Measurements from ENCODE around the gene CDK5. TPM values are rescaled to one million over a fixed set of nuclear protein-coding genes. Genes with fewer than 3 reads are reported as not detected.

CDK5 gene
- total and polyA plus RNA-seq, 9 of the 15 experiments (the other 6 are each of a cell fraction or from before 2014, with no cell fraction given) = 3.2 to 38.0 (median 27.5) TPM

GRCh38 chr7:151008511-151009323 is 49.0 kb downstream of the CDK5 start (continued):
- TF ChIP-seq CEBPZ (IDR thresholded peaks at IDR 0.05; ENCODE audit: borderline replicate concordance, low read depth, low read length) (no peak), GMEB1 (CRISPR knock-in tag; IDR thresholded peaks at IDR 0.05) (peak; percentile 68), HES1 (IDR thresholded peaks at IDR 0.05; ENCODE audit: low read depth) (0 out of 2 replicates have a peak, but pooled peaks have one; percentile 57), ZBTB34 (CRISPR knock-in tag; IDR thresholded peaks at IDR 0.05) (no peak; the same call in 1 of the 2 replicates), COPS2 (conservative IDR thresholded peaks at IDR 0.05) (no peak), ZNF589 (CRISPR knock-in tag; IDR thresholded peaks at IDR 0.05; ENCODE audit: low read depth) (peak; percentile 86; the same call in 1 of the 2 replicates), MYNN (IDR thresholded peaks at IDR 0.05) (peak; percentile 93), MYNN (CRISPR knock-in tag; IDR thresholded peaks at IDR 0.05) (no peak), ZNF707 (CRISPR knock-in tag; conservative IDR thresholded peaks at IDR 0.05) (peak; percentile 26; the same call in 1 of the 2 replicates), NFIX (CRISPR knock-in tag; IDR thresholded peaks at IDR 0.05; ENCODE audit: low read depth) (no peak), ZNF511 (CRISPR knock-in tag; IDR thresholded peaks at IDR 0.05) (peak; percentile 87; the same call in 1 of the 2 replicates), ATF7 (IDR thresholded peaks at IDR 0.05) (peak; percentile 93), NFE2L1 (tag; IDR thresholded peaks at IDR 0.05; ENCODE audit: borderline replicate concordance, low read depth) (no peak), MTA2 (IDR thresholded peaks at IDR 0.05; ENCODE audit: low read depth) (peak; percentile 65; the same call in 1 of the 2 replicates), GTF2E2 (tag; IDR thresholded peaks at IDR 0.05) (no peak), CBFB (CRISPR knock-in tag; IDR thresholded peaks at IDR 0.05) (peak; percentile 87), ETV5 (CRISPR knock-in tag; IDR thresholded peaks at IDR 0.05; ENCODE audit: low read depth) (peak; percentile 40; the same call in 1 of the 2 replicates), SMAD3 (CRISPR knock-in tag; conservative IDR thresholded peaks at IDR 0.05) (no peak), XRCC5 (IDR thresholded peaks at IDR 0.05; ENCODE audit: low read depth, low read length) (peak; percentile 99), GABPA (tag; conservative IDR thresholded peaks at IDR 0.05; ENCODE audit: low read depth) (peak; percentile 74)

Measured in K562 (cell line).